Thoracic aorta (tissue), 2 donors: ENCODE results near the gene KCNQ2. TPM values are rescaled to one million over a fixed set of nuclear protein-coding genes. Genes with fewer than 3 reads are reported as not detected.
"Not testable (repeated sequence)": the region's sequence is repeated elsewhere in the genome, so short reads cannot be mapped to it uniquely, and the experiment has no call there.

Experiments
- ATAC-seq: fragments of 150-250 bp; one replicate; pipeline ENCODE4 v1.8.0; 2017; ENCODE audit warnings: low read depth; ENCODE audit not compliant: insufficient number of reproducible peaks, low FRiP score
- DNase-seq: peaks from one replicate; pipeline ENCODE4 v3.0.0-alpha.2; 2020; ENCODE audit warnings: low spot score
- H3K27ac ChIP-seq, 2 donors: fragments of 200-600 bp; sonication (generic); 1 replicate in 1 of 2; 2 replicates in 1 of 2; pipeline ENCODE4 v1.5.1; 2016; ENCODE audit warnings: mild to moderate bottlenecking in 2 of 2, moderate library complexity in 2 of 2
- H3K27me3 ChIP-seq: fragments of 200-600 bp; sonication (generic); replicated peaks from 2 replicates; pipeline ENCODE4 v1.6.0; 2016; ENCODE audit warnings: mild to moderate bottlenecking; ENCODE audit not compliant: insufficient read depth
- H3K36me3 ChIP-seq: fragments of 200-600 bp; sonication (generic); one replicate; pipeline ENCODE4 v1.5.1; 2016
- H3K4me1 ChIP-seq, 2 donors: fragments of 200-600 bp; sonication (generic); 1 replicate in 1 of 2; 2 replicates in 1 of 2; pipeline versions ENCODE4 v1.5.1 to v1.6.0; 2016; ENCODE audit warnings: low read depth in 2 of 2, mild to moderate bottlenecking in 1 of 2; ENCODE audit not compliant: control insufficient read depth in 1 of 2
- H3K4me3 ChIP-seq: fragments of 200-600 bp; sonication (generic); 2 replicates; pipeline ENCODE4 v1.5.1; 2016; ENCODE audit warnings: mild to moderate bottlenecking
- H3K9me3 ChIP-seq: fragments of 200-600 bp; sonication (generic); 2 replicates; pipeline ENCODE4 v1.5.1; 2016
- total RNA-seq, 2 donors: library from RNA; depleted of rRNA; stranded (reverse); fragments of >200 nt; gene quantifications; one replicate each; pipeline versions ENCODE4 v1.1.0 to v1.2.3, GENCODE V29; 2016
- TF ChIP-seq, protein P1 (sequence below): fragments of 200-600 bp; sonication (generic); IDR thresholded peaks from one replicate; pipeline ENCODE4 v1.5.1; 2019; ENCODE audit warnings: antibody characterized with exemption

The KCNQ2 gene
- total RNA-seq, 2 donors from 2014 or later: not detected

DNA sequence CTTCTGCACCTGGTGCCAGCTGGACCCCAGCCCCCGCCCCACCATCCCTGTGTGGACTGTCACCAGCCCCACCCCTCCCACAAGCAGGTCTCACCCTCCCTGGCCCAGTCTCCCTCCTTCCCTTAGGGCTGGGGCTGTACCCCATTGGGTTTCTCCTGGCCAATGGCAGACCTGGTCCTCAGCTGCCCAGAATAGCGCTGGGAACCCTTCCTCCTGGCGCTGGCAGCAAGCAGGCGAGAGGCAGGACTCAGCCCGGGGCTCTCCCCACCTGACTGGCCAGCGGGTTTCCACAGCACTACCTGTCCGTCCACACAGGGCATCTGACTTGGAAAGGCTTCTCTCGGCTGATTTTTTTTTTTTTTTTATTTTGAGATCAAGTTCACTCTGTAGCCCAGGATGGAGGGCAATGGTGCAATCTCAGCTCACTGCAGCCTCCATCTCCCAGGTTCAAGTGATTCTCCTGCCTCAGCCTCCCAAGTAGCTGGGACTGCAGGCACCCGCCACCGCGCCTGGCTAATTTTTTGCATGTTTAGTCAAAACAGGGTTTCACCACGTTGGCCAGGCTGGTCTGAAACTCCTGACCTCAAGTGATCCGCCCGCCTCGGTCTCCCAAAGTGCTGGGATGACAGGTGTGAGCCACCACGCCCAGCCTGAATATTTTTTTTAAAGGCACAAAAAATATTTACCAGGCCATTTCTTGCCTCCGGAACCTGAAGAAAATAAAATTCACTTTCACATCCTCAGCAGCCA lies 89.7 kb downstream of the KCNQ2 start:
- Histone ChIP-seq H3K27me3 (no peaks in the 10 kb centered on the region), H3K9me3 (peaks cover 7% of the 10 kb centered on the region), H3K36me3 (no peaks in the 10 kb centered on the region), H3K4me3 (no peak overlapping the region), H3K27ac (no peak overlapping the region), H3K4me1 (no peaks in the 10 kb centered on the region)
- DNase-seq: no peak
- TF ChIP-seq, protein P1, sequence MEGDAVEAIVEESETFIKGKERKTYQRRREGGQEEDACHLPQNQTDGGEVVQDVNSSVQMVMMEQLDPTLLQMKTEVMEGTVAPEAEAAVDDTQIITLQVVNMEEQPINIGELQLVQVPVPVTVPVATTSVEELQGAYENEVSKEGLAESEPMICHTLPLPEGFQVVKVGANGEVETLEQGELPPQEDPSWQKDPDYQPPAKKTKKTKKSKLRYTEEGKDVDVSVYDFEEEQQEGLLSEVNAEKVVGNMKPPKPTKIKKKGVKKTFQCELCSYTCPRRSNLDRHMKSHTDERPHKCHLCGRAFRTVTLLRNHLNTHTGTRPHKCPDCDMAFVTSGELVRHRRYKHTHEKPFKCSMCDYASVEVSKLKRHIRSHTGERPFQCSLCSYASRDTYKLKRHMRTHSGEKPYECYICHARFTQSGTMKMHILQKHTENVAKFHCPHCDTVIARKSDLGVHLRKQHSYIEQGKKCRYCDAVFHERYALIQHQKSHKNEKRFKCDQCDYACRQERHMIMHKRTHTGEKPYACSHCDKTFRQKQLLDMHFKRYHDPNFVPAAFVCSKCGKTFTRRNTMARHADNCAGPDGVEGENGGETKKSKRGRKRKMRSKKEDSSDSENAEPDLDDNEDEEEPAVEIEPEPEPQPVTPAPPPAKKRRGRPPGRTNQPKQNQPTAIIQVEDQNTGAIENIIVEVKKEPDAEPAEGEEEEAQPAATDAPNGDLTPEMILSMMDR: no peak
- no peak for ATAC-seq

- no peak for DNase-seq
- Histone ChIP-seq H3K4me3 (no peak overlapping the region), H3K27me3 (no peaks in the 10 kb centered on the region)
Measured at GRCh38 chr20:63381781-63382431, 90.5 kb downstream of the KCNQ2 start.

DNA sequence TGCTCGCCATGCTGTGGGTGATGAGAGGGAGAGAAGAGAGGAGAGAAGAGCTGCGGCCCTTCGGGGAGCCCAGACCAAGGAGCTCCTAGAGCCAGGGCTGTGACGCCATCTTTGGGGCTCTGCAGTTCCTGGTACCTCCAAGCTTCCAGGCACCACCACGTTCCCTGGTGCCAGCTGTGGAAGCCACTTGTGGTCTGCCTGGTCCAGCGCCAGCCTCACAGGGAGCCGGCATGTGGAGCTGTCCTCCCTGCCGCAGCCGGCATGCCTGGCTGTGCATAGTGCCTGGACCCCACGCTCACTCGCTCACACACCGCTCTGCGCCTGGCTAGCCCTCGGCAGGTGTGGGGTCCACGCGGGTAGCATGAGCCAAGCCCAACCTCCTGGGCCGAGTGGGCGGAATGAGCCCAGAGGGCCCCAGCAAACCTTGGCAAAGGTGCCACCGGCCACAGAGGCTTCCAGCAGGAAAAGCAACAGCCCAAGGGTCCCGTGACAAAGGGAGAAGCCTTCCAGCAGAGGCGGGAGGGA lies 92.0 kb downstream of the KCNQ2 start:
- Histone ChIP-seq H3K9me3 (peaks cover 3% of the 10 kb centered on the region), H3K4me1 (no peaks in the 10 kb centered on the region), H3K27me3 (no peaks in the 10 kb centered on the region), H3K27ac (no peak overlapping the region), H3K4me3 (no peak overlapping the region), H3K36me3 (no peaks in the 10 kb centered on the region)
- DNase-seq (no peak), ATAC-seq (no peak)
- TF ChIP-seq, protein P1: no peak

More at GRCh38 chr20:63381781-63382431, 90.5 kb downstream of the KCNQ2 start:
- Histone ChIP-seq H3K36me3 (no peaks in the 10 kb centered on the region), H3K27ac (no peak overlapping the region), H3K4me1 (no peaks in the 10 kb centered on the region), H3K9me3 (peaks cover 7% of the 10 kb centered on the region)
- ATAC-seq: no peak
- TF ChIP-seq, protein P1: peak; percentile 55

DNA sequence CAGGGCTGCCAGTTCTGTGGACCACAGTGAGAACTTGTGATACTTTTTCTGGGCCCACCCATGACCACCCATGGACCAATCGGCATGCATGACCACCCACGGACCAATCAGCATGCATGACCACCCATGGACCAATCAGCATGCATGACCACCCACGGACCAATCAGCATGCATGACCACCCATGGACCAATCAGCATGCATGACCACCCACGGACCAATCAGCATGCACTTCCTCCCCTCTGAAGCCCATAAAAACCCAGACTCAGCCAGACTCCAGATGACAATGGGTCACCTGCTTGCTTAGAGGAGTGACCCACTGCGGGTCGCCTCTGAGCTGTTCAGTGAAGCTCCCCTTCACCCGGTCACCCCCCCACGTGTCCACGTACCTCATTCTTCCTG lies 92.6 kb downstream of the KCNQ2 start:
- not testable (repeated sequence) for H3K4me1 ChIP-seq, H3K27me3 ChIP-seq, H3K27ac ChIP-seq, H3K4me3 ChIP-seq, H3K9me3 ChIP-seq, ATAC-seq, DNase-seq, H3K36me3 ChIP-seq

- TF ChIP-seq, protein P1: no peak
Measured at GRCh38 chr20:63379296-63379695, 93.2 kb downstream of the KCNQ2 start.

More at GRCh38 chr20:63379296-63379695, 93.2 kb downstream of the KCNQ2 start:
- Histone ChIP-seq H3K27me3 (no peaks in the 10 kb centered on the region), H3K36me3 (no peaks in the 10 kb centered on the region), H3K4me1 (no peaks in the 10 kb centered on the region), H3K27ac (no peak overlapping the region), H3K4me3 (no peak overlapping the region), H3K9me3 (no peaks in the 10 kb centered on the region)
- no peak for DNase-seq
- ATAC-seq: no peak
